GM19328 (cell line): ENCODE measurements around the gene NAALADL2.
"Not testable (repeated sequence)": the region's sequence is repeated elsewhere in the genome, so short reads cannot be mapped to it uniquely, and the experiment has no call there.

Experiments
- ATAC-seq: cut with Tn5 transposase; IDR thresholded peaks from one replicate; pipeline ENCODE4 v1.9.1; 2021; ENCODE audit warnings: mild to moderate bottlenecking, moderate library complexity; ENCODE audit not compliant: unreplicated experiment

NAALADL2 gene

GRCh38 chr3:175343946-175344345, 484.8 kb downstream of the NAALADL2 start:
- no peak for ATAC-seq

GRCh38 chr3:175346573-175347356, 487.6 kb downstream of the NAALADL2 start:
- ATAC-seq: no peak

- no peak for ATAC-seq
Measured at GRCh38 chr3:175349168-175349567, 490.0 kb downstream of the NAALADL2 start.

- no peak for ATAC-seq
Measured at GRCh38 chr3:175355801-175356335, 496.7 kb downstream of the NAALADL2 start.

- no peak for ATAC-seq
Measured at GRCh38 chr3:175356899-175357324, 497.8 kb downstream of the NAALADL2 start.

GRCh38 chr3:175357758-175358157, 498.6 kb downstream of the NAALADL2 start:
- no peak for ATAC-seq

GRCh38 chr3:175358935-175359334, 499.8 kb downstream of the NAALADL2 start:
- ATAC-seq: no peak

- ATAC-seq: not testable (repeated sequence)
Measured at GRCh38 chr3:175370426-175370825, 511.3 kb downstream of the NAALADL2 start.

GRCh38 chr3:175371187-175371586, 512.1 kb downstream of the NAALADL2 start:
- ATAC-seq: not testable (repeated sequence)

- no peak for ATAC-seq
Measured at GRCh38 chr3:175374705-175375104, 515.6 kb downstream of the NAALADL2 start.

- no peak for ATAC-seq
Measured at GRCh38 chr3:175378348-175378747, 519.2 kb downstream of the NAALADL2 start.

- ATAC-seq: no peak
Measured at GRCh38 chr3:175381685-175382084, 522.6 kb downstream of the NAALADL2 start.

- ATAC-seq: no peak
Measured at GRCh38 chr3:175383371-175383770, 524.2 kb downstream of the NAALADL2 start.

GRCh38 chr3:175383813-175384212, 524.7 kb downstream of the NAALADL2 start:
- no peak for ATAC-seq

- no peak for ATAC-seq
Measured at GRCh38 chr3:175384569-175384968, 525.4 kb downstream of the NAALADL2 start.

- no peak for ATAC-seq
Measured at GRCh38 chr3:175386630-175387029, 527.5 kb downstream of the NAALADL2 start.

- ATAC-seq: no peak
Measured at GRCh38 chr3:175389560-175389959, 530.4 kb downstream of the NAALADL2 start.

- ATAC-seq: no peak
Measured at GRCh38 chr3:175391601-175392000, 532.5 kb downstream of the NAALADL2 start.

GRCh38 chr3:175392653-175393052, 533.5 kb downstream of the NAALADL2 start:
- no peak for ATAC-seq

- ATAC-seq: no peak
Measured at GRCh38 chr3:175397372-175397771, 538.2 kb downstream of the NAALADL2 start.

GRCh38 chr3:175398676-175399075, 539.5 kb downstream of the NAALADL2 start:
- ATAC-seq: no peak

- no peak for ATAC-seq
Measured at GRCh38 chr3:175399156-175399840, 540.2 kb downstream of the NAALADL2 start.
